ENCODE measurements around the gene RRP1. TPM values are rescaled to one million over a fixed set of nuclear protein-coding genes. Genes with fewer than 3 reads are reported as not detected.

Gene RRP1
- polyA plus RNA-seq, 1 of the 3 experiments (the other 2 are of a cell fraction) = 22.7 TPM

- POLR2A ChIA-PET = no interaction called here
- Histone ChIP-seq H3K4me2 (no peak overlapping the region), H3K9me2 (no peaks in the 10 kb centered on the region), H3K27me3 (ENCODE audit: insufficient read depth) (no peaks in the 10 kb centered on the region), H3K4me3 (ENCODE audit: low read depth in 2 of 2, low read length in 1 of 2) (no peak overlapping the region), H3K9ac (no peak overlapping the region), H2AFZ (ENCODE audit: low read depth) (no peak overlapping the region), H3F3A (replicated peaks; ENCODE audit: insufficient read depth) (no peaks in the 10 kb centered on the region), H3K79me2 (ENCODE audit: insufficient read depth) (no peaks in the 10 kb centered on the region), H4K20me1 (ENCODE audit: insufficient read depth) (no peaks in the 10 kb centered on the region), H3K36me3 (replicated peaks in 1 of 2; ENCODE audit: control insufficient read depth in 1 of 2, insufficient read depth in 2 of 2, low read length in 1 of 2) (no peaks in the 10 kb centered on the region), H3K27ac (ENCODE audit: low read depth in 2 of 2, low read length in 1 of 2) (no peak overlapping the region), H3K4me1 (ENCODE audit: control insufficient read depth in 1 of 2, insufficient read depth in 2 of 2, low read depth in 1 of 2, low read length in 1 of 2) (peaks cover 0 to 2% of the 10 kb centered on the region in 2 experiments; a peak in 1 of 4 replicates), H3K9me3 (no peaks in the 10 kb centered on the region)
- TF ChIP-seq RAD21 (IDR thresholded peaks at IDR 0.05; ENCODE audit: low read length) (no peak), CTCF (IDR thresholded peaks at IDR 0.05) (no peak), NRF1 (IDR thresholded peaks at IDR 0.05; ENCODE audit: low read depth, low read length) (no peak), TCF12 (IDR thresholded peaks at IDR 0.05) (no peak), PBX3 (IDR thresholded peaks at IDR 0.05) (no peak), FOXM1 (IDR thresholded peaks at IDR 0.05; ENCODE audit: low read depth) (no peak), TAF1 (IDR thresholded peaks at IDR 0.05; ENCODE audit: borderline replicate concordance, low read depth, low read length) (no peak), ELF1 (IDR thresholded peaks at IDR 0.05) (no peak), RFX5 (IDR thresholded peaks at IDR 0.05; ENCODE audit: low read length) (no peak), EP300 (IDR thresholded peaks at IDR 0.05; ENCODE audit: borderline replicate concordance in 1 of 2, low read depth in 1 of 2, low read length in 1 of 2) (no peak), POLR2AphosphoS5 (IDR thresholded peaks at IDR 0.05; ENCODE audit: low read depth, low read length) (no peak), RCOR1 (IDR thresholded peaks at IDR 0.05; ENCODE audit: low read length) (no peak)
- no peak for DNase-seq
- CTCF ChIA-PET = interaction anchor here (1.6 kb wide), 1 partner anchor 21 kb away, joined by 3 read pairs; no protein-coding TSS in a partner anchor
- WGBS (ENCODE audit: low lambda C conversion rate) = 39% methylated on average over 8 of the region's 8 CpGs
Observed at GRCh38 chr21:43850728-43851295, 61.4 kb downstream of the RRP1 start.

GRCh38 chr21:43851593-43851992 is 62.2 kb downstream of the RRP1 start:
- TF ChIP-seq EP300 (IDR thresholded peaks at IDR 0.05; ENCODE audit: borderline replicate concordance in 1 of 2, low read depth in 1 of 2, low read length in 1 of 2) (no peak), FOXJ3 (CRISPR knock-in tag; IDR thresholded peaks at IDR 0.05) (no peak), FOSL2 (IDR thresholded peaks at IDR 0.05; ENCODE audit: borderline replicate concordance, low read depth) (no peak), TCF12 (IDR thresholded peaks at IDR 0.05) (no peak), ELF1 (IDR thresholded peaks at IDR 0.05) (no peak)
- no peaks in the 10 kb centered on the region for H3K9me2 ChIP-seq
- no peak for DNase-seq
- H3K27ac ChIP-seq (ENCODE audit: low read depth in 2 of 2, low read length in 1 of 2) = no peak overlapping the region
- WGBS (ENCODE audit: low lambda C conversion rate) = 21% methylated on average over 7 of the region's 12 CpGs
- no peak overlapping the region for H3K4me3 ChIP-seq (ENCODE audit: low read depth in 2 of 2, low read length in 1 of 2)
- no peaks in the 10 kb centered on the region for H3K79me2 ChIP-seq (ENCODE audit: insufficient read depth)
- no peaks in the 10 kb centered on the region for H3K36me3 ChIP-seq (replicated peaks in 1 of 2; ENCODE audit: control insufficient read depth in 1 of 2, insufficient read depth in 2 of 2, low read length in 1 of 2)
- no peaks in the 10 kb centered on the region for H3K9me3 ChIP-seq
- no peaks in the 10 kb centered on the region for H3K27me3 ChIP-seq (ENCODE audit: insufficient read depth)
- CTCF ChIA-PET = no interaction called here
- H3K9ac ChIP-seq = no peak overlapping the region
- no peaks in the 10 kb centered on the region for H4K20me1 ChIP-seq (ENCODE audit: insufficient read depth)
- POLR2A ChIA-PET = no interaction called here
- H2AFZ ChIP-seq (ENCODE audit: low read depth) = no peak overlapping the region
- no peaks in the 10 kb centered on the region for H3F3A ChIP-seq (replicated peaks; ENCODE audit: insufficient read depth)
- no peak overlapping the region for H3K4me2 ChIP-seq
- H3K4me1 ChIP-seq (ENCODE audit: control insufficient read depth in 1 of 2, insufficient read depth in 2 of 2, low read depth in 1 of 2, low read length in 1 of 2) = peaks cover 0 to 2% of the 10 kb centered on the region in 2 experiments; a peak in 1 of 4 replicates
